HUDEP-2 (cell line): ENCODE data around the gene COL4A2.
A peak's percentile ranks its signal among the peaks of the same experiment; 100 is the strongest.

ENCODE experiments used
- DNase-seq, 76 experiments: peaks; one replicate each; lab custom pipeline; 2025; ENCODE audit not compliant: unreplicated experiment in 76 of 76; lab: John Stamatoyannopoulos, UW

COL4A2 gene

GRCh38 chr13:110430391-110431336 lies 123.6 kb downstream of the COL4A2 start:
- DNase-seq: no peak

- no peak for DNase-seq
Observed at GRCh38 chr13:110431425-110432294, 124.6 kb downstream of the COL4A2 start.

GRCh38 chr13:110432522-110432921 lies 125.4 kb downstream of the COL4A2 start:
- DNase-seq: no peak

GRCh38 chr13:110433014-110433413 lies 125.9 kb downstream of the COL4A2 start:
- DNase-seq: no peak

- DNase-seq: no peak
Observed at GRCh38 chr13:110434629-110435028, 127.5 kb downstream of the COL4A2 start.

GRCh38 chr13:110435331-110435730 lies 128.2 kb downstream of the COL4A2 start:
- no peak for DNase-seq

GRCh38 chr13:110436276-110436675 lies 129.2 kb downstream of the COL4A2 start:
- DNase-seq: no peak

- no peak for DNase-seq
Observed at GRCh38 chr13:110436786-110437370, 129.8 kb downstream of the COL4A2 start.

GRCh38 chr13:110438211-110438610 lies 131.1 kb downstream of the COL4A2 start:
- no peak for DNase-seq

GRCh38 chr13:110438776-110439175 lies 131.7 kb downstream of the COL4A2 start:
- no peak for DNase-seq

GRCh38 chr13:110440946-110441731 lies 134.1 kb downstream of the COL4A2 start:
- no peak for DNase-seq

- DNase-seq: no peak
Observed at GRCh38 chr13:110442930-110443621, 136.0 kb downstream of the COL4A2 start.

- DNase-seq: no peak
Observed at GRCh38 chr13:110443622-110444225, 136.6 kb downstream of the COL4A2 start.

GRCh38 chr13:110444226-110444653 lies 137.2 kb downstream of the COL4A2 start:
- peak in 4 of 76 experiments; percentile 2 to 14 (median 4) for DNase-seq

- no peak for DNase-seq
Observed at GRCh38 chr13:110445183-110445582, 138.1 kb downstream of the COL4A2 start.

- DNase-seq: no peak
Observed at GRCh38 chr13:110445722-110446574, 138.9 kb downstream of the COL4A2 start.

GRCh38 chr13:110446575-110446890 lies 139.4 kb downstream of the COL4A2 start:
- no peak for DNase-seq

GRCh38 chr13:110447058-110447511 lies 140.0 kb downstream of the COL4A2 start:
- DNase-seq: no peak
